Neural progenitor cell (in vitro differentiated cells): ENCODE data around the gene CAVIN2.

ENCODE experiments used
- CTCF ChIP-seq: fragments of 200-600 bp; sonication (generic); IDR thresholded peaks from 2 replicates; pipeline ENCODE4 v1.5.1; 2017; ENCODE audit warnings: antibody characterized with exemption, mild to moderate bottlenecking
- EZH2 ChIP-seq: fragments of 200-600 bp; sonication (generic); IDR thresholded peaks from 2 replicates; pipeline ENCODE4 v1.6.1; 2017; ENCODE audit warnings: antibody characterized with exemption, mild to moderate bottlenecking, moderate library complexity

DNA sequence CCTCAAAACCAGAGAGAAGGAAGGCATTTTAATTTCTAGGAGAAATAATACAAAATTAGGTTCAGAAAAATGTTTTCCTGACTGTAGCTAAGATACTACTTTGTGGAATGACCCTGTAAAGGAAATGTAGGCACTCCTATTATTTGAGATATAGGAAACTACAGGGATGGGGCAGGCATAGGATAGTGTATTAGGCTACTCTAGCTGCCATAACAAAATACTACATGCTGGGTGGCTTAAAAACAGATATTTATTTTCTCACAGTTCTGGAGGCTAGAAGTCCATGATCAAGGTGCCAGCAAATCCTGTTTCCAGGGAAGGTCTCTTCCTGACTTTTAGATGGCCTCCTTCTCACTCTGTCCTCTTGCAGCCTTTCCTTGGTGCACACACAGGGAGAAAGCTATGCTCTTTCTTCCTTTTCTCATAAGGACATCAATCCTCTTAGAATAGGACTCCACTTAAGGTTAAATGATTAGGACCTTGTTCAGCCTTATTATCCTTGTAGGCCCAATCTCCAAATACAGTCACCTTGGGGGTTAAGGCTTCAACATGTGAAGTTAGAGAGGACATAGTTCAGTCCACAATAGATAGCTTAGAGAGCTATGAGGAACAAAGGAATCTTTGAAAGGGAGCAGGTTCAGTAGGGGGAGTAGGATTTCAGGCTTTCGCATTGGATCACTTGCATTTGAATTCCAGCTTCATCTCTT, 14.0 kb upstream of the CAVIN2 start:
- TF ChIP-seq CTCF (no peak), EZH2 (no peak)
